Measurements from ENCODE around the gene UBE2R2. TPM values are rescaled to one million over a fixed set of nuclear protein-coding genes. Genes with fewer than 3 reads are reported as not detected.
"Not testable (repeated sequence)": the region's sequence is repeated elsewhere in the genome, so short reads cannot be mapped to it uniquely, and the experiment has no call there.

UBE2R2 gene
- total RNA-seq, 3 donors from 2014 or later: 25.9 to 31.9 (median 26.6) TPM

DNA sequence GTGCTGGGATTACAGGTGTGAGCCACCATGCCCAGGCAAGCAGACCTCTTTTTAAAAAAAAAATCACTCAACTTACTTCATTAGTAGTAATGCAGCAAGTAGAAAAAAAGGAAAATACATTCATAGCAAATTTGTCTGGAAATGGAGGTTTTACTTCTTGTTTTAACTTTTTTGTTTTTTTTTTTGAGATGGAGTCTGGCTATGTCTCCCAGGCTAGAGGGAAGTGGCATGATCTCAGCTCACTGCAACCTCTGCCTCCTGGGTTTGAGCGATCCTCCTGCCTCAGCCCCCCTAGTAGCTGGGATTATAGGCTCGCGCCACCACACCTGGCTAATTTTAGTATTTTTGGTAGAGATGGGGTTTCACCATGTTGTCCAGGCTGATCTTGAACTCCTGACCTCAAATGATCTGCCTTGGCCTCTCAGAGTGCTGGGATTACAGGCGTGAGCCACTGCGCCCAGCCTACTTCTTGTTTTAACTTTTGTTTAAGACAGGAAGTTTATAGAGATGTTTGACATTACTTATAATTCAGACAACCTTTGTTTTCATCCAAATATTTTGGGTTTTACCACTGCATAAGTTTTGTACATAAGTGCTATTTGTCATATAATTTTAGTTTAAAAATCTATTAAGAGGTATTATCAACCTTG, 26.5 kb downstream of the UBE2R2 start:
- ATAC-seq (no peak), DNase-seq (no peak)
- Mint-ChIP-seq H3K4me1 (ENCODE audit: low read depth) (peaks cover 49% of the 10 kb centered on the region), H3K27me3 (ENCODE audit: low read depth) (no peaks in the 10 kb centered on the region), H3K36me3 (ENCODE audit: insufficient read depth) (peaks cover 3% of the 10 kb centered on the region), H3K4me3 (no peak overlapping the region), H3K9me3 (no peaks in the 10 kb centered on the region)

DNA sequence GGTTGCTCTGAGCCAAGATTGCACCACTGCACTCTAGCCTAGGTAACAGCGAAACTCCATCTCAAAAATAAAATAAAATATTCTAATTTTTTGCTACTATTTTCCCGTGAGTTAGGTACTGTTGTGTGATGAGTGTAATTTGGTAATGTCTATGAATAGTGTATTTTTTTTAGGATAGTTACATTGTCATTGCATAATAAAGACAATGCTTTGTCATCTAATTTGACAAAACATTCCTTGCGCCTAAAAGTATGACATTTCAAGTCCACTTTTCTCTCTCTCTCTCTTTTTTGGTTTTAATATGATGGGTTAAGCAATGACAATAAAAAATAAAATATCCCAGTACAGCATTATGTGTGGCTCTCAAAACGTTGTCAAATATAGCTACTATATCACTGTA, 29.3 kb downstream of the UBE2R2 start:
- ATAC-seq: no peak
- no peaks in the 10 kb centered on the region for H3K9me3 Mint-ChIP-seq
- peaks cover 3% of the 10 kb centered on the region for H3K36me3 Mint-ChIP-seq (ENCODE audit: insufficient read depth)
- no peak overlapping the region for H3K4me3 Mint-ChIP-seq
- peaks cover 47% of the 10 kb centered on the region for H3K4me1 Mint-ChIP-seq (ENCODE audit: low read depth)
- no peak for DNase-seq
- no peaks in the 10 kb centered on the region for H3K27me3 Mint-ChIP-seq (ENCODE audit: low read depth)

DNA sequence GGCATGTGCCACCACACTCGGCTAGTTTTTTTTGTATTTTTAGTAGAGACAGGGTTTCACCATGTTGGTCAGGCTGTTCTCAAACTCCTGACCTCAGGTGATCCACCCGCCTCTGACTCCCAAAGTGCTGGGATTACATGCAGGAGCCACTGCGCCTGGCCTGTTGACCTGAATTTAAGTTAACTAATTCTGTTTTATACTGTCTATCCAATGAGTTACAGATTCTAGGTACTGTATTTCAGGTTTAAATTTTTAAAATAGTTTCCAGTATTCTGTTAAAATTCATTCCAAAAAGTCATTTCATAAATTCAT, 30.9 kb downstream of the UBE2R2 start:
- DNase-seq; H3K27me3 Mint-ChIP-seq (ENCODE audit: low read depth); ATAC-seq; H3K9me3 Mint-ChIP-seq; H3K36me3 Mint-ChIP-seq (ENCODE audit: insufficient read depth); H3K4me3 Mint-ChIP-seq: not testable (repeated sequence)
- H3K4me1 Mint-ChIP-seq (ENCODE audit: low read depth): peaks cover 41% of the 10 kb centered on the region

DNA sequence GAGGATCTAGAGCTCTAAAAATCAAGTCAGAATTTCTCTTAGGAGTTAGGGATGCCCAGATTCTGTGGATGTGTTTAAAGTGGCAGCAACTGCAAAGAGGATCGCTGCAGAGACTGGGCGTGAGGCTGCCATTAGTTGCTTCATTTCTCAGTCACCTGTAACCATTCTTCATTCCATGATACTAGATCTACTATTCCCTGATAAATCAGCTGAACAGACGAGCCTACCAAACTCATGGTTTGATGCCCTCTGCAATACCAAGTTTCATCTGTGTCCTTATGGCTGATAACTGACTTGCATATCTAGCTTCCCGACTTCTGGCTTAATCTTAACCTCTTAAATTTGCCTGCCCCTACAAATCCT, 33.3 kb downstream of the UBE2R2 start:
- peaks cover 3% of the 10 kb centered on the region for H3K36me3 Mint-ChIP-seq (ENCODE audit: insufficient read depth)
- H3K27me3 Mint-ChIP-seq (ENCODE audit: low read depth): no peaks in the 10 kb centered on the region
- ATAC-seq: no peak
- no peak for DNase-seq
- peaks cover 41% of the 10 kb centered on the region for H3K4me1 Mint-ChIP-seq (ENCODE audit: low read depth)
- no peaks in the 10 kb centered on the region for H3K9me3 Mint-ChIP-seq
- no peak overlapping the region for H3K4me3 Mint-ChIP-seq

DNA sequence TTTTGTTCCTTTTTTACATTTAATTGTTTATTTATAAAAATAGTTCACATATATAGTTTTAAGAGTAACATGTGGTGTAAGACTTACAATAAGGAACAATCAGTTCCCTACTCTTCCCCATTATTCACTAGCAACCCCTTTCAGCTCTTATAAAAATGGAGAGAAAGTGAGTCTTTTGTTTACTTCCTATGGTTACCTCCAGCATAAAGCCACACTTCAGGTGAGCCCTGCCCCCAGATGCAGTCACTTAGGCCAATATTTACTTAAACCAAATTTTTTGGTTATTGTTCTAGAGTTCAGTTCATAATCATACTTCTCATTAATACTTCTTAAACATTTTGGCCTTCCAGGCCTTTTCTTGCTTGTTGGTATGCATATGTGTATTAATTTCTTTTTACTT, 33.7 kb downstream of the UBE2R2 start:
- no peak for ATAC-seq
- Mint-ChIP-seq H3K27me3 (ENCODE audit: low read depth) (no peaks in the 10 kb centered on the region), H3K36me3 (ENCODE audit: insufficient read depth) (peaks cover 3% of the 10 kb centered on the region), H3K9me3 (no peaks in the 10 kb centered on the region), H3K4me1 (ENCODE audit: low read depth) (peaks cover 44% of the 10 kb centered on the region), H3K4me3 (no peak overlapping the region)
- no peak for DNase-seq

DNA sequence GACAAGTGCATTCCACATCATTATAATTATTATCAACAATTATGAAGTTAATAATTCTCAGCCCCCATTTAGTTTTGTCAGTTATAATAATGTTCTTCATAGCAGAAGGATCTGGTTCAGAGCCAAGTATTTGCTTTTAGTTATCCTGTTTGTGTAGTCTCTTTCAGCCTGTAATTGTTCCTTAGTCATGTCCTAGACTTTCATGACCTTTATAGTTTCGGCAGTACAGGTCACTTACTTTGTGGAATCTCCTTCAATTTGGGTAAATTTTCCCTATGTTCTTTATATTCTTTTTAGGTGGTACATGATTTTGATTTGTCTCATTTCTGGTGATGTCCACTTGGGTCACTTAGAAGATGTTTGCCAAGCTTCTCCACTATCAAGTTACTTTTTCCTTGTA, 34.3 kb downstream of the UBE2R2 start:
- ATAC-seq (no peak), DNase-seq (no peak)
- Mint-ChIP-seq H3K36me3 (ENCODE audit: insufficient read depth) (peaks cover 2% of the 10 kb centered on the region), H3K9me3 (no peaks in the 10 kb centered on the region), H3K4me1 (ENCODE audit: low read depth) (peaks cover 46% of the 10 kb centered on the region), H3K4me3 (no peak overlapping the region), H3K27me3 (ENCODE audit: low read depth) (no peaks in the 10 kb centered on the region)

DNA sequence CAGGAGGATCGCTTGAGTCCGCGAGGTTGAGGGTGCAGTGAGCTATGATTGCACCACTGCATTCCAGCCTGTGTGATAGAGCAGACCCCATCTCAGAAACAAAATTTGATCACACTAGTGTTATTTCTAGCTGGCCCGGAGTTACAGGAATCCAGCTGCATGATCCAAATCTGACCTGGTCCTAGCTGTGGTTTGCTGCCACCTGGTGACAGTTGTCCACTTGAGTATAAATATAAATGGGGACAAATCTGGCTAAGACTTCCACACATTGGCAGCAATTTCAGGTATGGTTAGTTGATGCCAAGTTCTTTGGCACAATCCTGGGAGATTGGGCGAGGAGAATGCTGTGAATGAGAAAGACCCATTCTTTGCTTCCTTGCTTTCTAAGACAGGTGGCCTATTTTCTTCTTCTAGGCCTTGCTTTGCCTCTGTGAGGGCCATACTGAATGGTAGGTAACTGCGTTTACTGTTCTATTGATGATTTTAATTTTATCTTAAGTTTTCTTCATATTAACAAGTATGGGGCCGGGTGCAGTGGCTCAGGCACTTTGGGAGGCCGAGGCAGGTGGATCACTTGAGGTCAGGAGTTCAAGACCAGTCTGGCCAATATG, 35.4 kb downstream of the UBE2R2 start:
- Mint-ChIP-seq H3K27me3 (ENCODE audit: low read depth) (no peaks in the 10 kb centered on the region), H3K4me1 (ENCODE audit: low read depth) (peaks cover 39% of the 10 kb centered on the region), H3K36me3 (ENCODE audit: insufficient read depth) (no peaks in the 10 kb centered on the region), H3K9me3 (no peaks in the 10 kb centered on the region), H3K4me3 (no peak overlapping the region)
- peak in 1 of 2 donors; percentile 59 for ATAC-seq
- peak; percentile 50 for DNase-seq

DNA sequence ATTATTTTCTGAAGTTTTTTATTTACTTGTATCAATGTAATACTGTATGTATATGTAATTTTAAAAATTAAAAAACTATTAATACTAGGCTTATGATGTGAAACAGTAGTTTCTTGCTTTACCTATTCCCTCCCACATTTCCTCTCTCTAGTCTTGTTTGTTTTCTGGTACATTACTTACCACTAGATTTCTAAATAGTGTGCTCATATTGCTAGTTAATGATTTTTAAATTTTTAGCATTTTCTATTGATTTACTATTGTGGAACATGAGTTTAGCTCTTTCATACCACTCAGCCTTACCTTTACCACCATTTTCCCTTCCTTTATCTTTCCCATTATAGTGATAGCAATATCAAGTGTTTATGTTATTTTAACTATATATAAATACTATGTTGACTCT, 39.3 kb downstream of the UBE2R2 start:
- ATAC-seq: no peak
- DNase-seq: no peak
- Mint-ChIP-seq H3K4me1 (ENCODE audit: low read depth) (peaks cover 32% of the 10 kb centered on the region), H3K4me3 (no peak overlapping the region), H3K36me3 (ENCODE audit: insufficient read depth) (peaks cover 4% of the 10 kb centered on the region), H3K9me3 (no peaks in the 10 kb centered on the region), H3K27me3 (ENCODE audit: low read depth) (no peaks in the 10 kb centered on the region)

DNA sequence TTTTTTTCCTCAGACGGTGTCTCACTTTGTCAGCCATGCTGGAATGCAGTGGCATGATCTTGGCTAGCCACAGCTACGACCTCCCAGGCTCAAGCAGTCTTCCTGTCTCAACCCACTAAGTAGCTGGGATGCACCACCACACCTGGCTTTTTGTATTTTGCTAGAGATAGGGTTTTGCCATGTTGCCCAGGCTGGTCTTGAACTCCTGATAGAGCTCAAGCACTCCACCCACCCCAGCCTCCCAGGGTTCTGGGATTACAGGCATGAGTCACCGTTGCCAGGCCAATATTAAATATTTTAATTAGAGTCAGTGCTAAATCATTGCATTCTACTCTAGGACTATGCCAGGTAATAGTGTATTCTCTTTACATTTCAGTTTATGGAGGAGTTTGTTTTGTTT, 41.5 kb downstream of the UBE2R2 start:
- DNase-seq: no peak
- Mint-ChIP-seq H3K4me3 (no peak overlapping the region), H3K36me3 (ENCODE audit: insufficient read depth) (peaks cover 7% of the 10 kb centered on the region), H3K27me3 (ENCODE audit: low read depth) (no peaks in the 10 kb centered on the region), H3K9me3 (no peaks in the 10 kb centered on the region), H3K4me1 (ENCODE audit: low read depth) (peaks cover 37% of the 10 kb centered on the region)
- no peak for ATAC-seq

DNA sequence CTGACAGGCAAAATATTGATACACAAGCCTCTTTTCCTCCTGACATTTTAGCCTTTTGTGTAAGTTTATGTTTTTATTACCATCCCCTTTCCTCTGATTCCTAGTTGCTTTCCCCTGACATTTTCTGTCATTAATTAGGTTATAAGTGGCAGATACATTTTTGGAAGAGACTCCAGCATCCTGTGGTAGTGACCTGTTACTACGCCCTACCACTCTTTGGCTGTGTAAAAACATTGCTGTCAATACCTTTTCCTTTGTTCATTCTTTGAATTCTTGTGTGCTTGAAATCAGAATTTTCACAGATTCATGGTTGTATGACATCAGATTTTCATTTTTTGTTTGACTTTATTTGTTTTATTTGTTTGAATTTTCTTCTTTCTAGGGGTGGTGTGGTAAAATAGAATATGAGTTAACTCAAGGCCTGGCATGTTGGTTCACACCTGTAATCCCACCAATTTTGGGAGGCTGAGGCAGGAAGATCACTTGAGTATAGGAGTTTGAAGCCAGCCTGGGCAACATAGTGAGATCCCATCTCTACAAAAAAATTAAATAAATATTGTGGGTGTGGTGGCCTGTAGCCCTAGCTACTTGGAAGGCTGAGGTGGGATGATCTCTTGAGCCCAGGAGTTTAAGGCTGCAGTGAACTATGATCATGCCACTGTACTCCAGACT, 43.4 kb downstream of the UBE2R2 start:
- H3K36me3 Mint-ChIP-seq (ENCODE audit: insufficient read depth): peaks cover 7% of the 10 kb centered on the region
- no peaks in the 10 kb centered on the region for H3K9me3 Mint-ChIP-seq
- ATAC-seq (no peak), DNase-seq (no peak)
- no peak overlapping the region for H3K4me3 Mint-ChIP-seq
- H3K27me3 Mint-ChIP-seq (ENCODE audit: low read depth): no peaks in the 10 kb centered on the region
- H3K4me1 Mint-ChIP-seq (ENCODE audit: low read depth): peaks cover 30% of the 10 kb centered on the region

DNA sequence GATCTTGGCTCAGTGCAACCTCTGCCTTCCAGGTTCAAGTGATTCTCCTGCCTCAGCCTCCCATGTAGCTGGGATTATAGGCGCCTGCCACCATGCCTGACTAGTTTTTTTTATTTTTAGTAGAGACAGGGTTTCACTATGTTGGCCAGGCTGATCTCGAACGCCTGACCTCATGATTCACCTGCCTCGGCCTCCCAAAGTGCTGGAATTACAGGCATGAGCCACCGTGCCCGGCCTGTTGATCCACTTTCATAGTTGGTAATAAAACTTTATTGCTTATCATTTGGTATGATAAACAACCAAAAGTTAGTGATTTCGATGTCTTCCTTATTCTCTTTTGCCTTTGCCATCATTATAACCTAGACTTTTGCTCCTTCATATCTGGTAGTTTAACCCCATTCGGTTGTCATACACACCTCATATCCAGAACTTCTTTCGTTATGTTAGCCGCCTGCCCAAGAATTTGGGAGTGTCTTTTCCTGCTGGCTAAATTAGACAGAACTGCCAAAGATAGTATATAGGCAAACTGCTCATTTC, 45.0 kb downstream of the UBE2R2 start:
- H3K9me3 Mint-ChIP-seq: no peaks in the 10 kb centered on the region
- peaks cover 10% of the 10 kb centered on the region for H3K36me3 Mint-ChIP-seq (ENCODE audit: insufficient read depth)
- peaks cover 26% of the 10 kb centered on the region for H3K4me1 Mint-ChIP-seq (ENCODE audit: low read depth)
- H3K27me3 Mint-ChIP-seq (ENCODE audit: low read depth): no peaks in the 10 kb centered on the region
- H3K4me3 Mint-ChIP-seq: no peak overlapping the region
- no peak for ATAC-seq
- DNase-seq: no peak

DNA sequence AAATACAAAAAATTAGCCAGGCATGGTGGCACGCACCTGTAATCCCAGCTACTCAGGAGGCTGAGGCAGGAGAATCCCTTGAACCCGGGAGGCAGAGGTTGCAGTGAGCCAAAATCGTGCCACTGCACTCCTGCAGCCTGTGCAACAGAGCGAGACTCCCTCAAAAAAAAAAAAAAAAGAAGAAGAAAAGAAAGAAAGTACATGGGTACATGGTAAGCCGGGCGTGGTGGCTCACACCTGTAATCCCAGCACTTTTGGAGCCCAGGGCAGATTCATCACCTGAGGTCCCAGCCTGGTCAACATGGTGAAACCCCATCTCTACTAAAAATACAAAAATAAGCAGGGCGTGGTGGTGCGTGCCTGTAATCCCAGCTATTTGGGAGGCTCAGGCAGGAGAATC, 46.1 kb downstream of the UBE2R2 start:
- H3K4me3 Mint-ChIP-seq; H3K9me3 Mint-ChIP-seq; ATAC-seq; DNase-seq; H3K36me3 Mint-ChIP-seq (ENCODE audit: insufficient read depth); H3K27me3 Mint-ChIP-seq (ENCODE audit: low read depth): not testable (repeated sequence)
- H3K4me1 Mint-ChIP-seq (ENCODE audit: low read depth): peaks cover 29% of the 10 kb centered on the region

DNA sequence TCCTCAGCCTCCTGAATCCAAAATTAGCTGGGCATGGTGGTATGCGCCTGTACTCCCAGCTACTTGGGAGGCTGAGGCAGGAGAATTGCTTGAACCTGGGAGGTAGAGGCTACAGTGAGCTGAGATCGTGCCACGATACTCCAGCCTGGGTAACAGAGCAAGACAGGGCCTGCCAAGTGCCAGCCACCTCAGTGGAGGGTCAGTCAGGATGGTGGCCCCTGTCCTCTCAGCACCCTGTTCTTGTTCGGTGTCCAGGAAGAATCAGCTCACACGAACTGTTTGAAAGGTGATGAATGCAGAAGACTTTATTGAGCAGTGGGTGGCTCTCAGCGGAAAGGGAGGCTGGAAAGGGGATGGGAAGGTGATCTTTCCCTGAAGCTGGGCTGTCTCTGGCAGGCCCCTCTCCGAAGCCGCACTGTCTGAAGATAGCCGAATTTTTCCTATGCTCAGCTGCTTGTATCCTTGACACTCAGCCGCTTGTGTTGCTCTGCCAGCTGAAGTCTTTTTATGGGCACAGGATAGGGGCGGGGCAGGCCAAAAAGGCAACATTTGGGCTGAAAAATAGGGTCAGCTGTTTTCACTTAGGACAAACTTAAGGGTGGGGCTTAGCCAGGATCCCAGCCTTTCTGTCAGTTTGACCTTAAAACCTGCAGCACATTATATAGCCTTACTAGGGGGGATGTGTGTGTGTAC, 50.9 kb downstream of the UBE2R2 start:
- ATAC-seq (no peak), DNase-seq (no peak)
- Mint-ChIP-seq H3K4me3 (no peak overlapping the region), H3K9me3 (no peaks in the 10 kb centered on the region), H3K4me1 (ENCODE audit: low read depth) (peaks cover 28% of the 10 kb centered on the region), H3K36me3 (ENCODE audit: insufficient read depth) (peaks cover 5% of the 10 kb centered on the region), H3K27me3 (ENCODE audit: low read depth) (no peaks in the 10 kb centered on the region)

DNA sequence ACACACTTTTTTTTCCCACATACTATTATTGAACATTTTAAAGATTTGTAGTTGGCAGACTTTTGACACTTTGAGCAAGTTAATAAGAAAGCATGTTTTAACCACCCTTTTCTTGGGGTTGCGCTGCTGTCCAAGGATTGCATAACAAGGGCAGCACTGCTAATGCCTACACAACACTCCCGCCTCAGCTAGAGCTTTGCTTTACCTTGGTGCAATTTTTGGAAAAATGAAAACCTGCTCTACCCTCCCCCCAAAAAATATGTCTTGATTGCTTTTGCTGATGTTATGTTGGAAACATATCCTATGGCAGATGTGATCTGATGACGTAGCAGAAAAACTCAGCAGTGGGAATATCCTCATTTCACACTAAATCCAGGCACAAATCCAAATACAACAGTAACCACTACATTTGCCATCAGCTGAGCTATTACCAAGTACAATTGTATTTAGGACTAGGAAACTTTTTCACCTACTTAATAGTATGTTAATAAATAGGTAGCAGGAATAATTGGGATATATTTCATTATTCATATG, 51.5 kb downstream of the UBE2R2 start:
- Mint-ChIP-seq H3K27me3 (ENCODE audit: low read depth) (no peaks in the 10 kb centered on the region), H3K36me3 (ENCODE audit: insufficient read depth) (peaks cover 5% of the 10 kb centered on the region), H3K4me3 (no peak overlapping the region), H3K4me1 (ENCODE audit: low read depth) (peaks cover 28% of the 10 kb centered on the region), H3K9me3 (no peaks in the 10 kb centered on the region)
- no peak for DNase-seq
- no peak for ATAC-seq
